ENCODE data around the gene FAM171A1. TPM values are rescaled to one million over a fixed set of nuclear protein-coding genes. Genes with fewer than 3 reads are reported as not detected.

Gene FAM171A1
- total RNA-seq, 2 experiments from 2014 or later, result 4.2 to 5.1 TPM

DNA sequence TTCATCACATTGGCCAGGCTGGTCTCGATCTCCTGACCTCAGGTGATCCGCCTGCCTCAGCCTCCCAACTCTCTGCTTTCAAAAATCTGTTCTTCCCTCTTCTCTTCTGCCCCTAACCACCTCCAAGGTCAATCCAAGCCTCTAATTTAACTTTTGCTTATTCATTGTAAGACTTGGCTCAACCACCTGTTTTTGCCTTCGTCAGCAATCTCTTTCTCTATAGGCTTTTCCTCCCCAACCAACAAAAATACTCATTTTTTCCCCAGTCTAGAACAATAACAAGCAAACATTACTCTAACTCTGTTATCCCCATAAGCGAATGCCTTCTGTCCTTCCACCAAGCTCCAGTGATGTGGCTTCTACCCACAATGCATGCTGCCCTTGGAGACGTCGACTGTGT lies 112.8 kb downstream of the FAM171A1 start:
- no peaks in the 10 kb centered on the region for H3K36me3 Mint-ChIP-seq (ENCODE audit: low read depth)
- H3K27ac Mint-ChIP-seq, result no peak overlapping the region
- H3K4me1 Mint-ChIP-seq (ENCODE audit: low read depth), result peaks cover 18% of the 10 kb centered on the region
- H3K9me3 Mint-ChIP-seq, result no peaks in the 10 kb centered on the region
- no peaks in the 10 kb centered on the region for H3K27me3 Mint-ChIP-seq
- TF ChIP-seq, protein P1, sequence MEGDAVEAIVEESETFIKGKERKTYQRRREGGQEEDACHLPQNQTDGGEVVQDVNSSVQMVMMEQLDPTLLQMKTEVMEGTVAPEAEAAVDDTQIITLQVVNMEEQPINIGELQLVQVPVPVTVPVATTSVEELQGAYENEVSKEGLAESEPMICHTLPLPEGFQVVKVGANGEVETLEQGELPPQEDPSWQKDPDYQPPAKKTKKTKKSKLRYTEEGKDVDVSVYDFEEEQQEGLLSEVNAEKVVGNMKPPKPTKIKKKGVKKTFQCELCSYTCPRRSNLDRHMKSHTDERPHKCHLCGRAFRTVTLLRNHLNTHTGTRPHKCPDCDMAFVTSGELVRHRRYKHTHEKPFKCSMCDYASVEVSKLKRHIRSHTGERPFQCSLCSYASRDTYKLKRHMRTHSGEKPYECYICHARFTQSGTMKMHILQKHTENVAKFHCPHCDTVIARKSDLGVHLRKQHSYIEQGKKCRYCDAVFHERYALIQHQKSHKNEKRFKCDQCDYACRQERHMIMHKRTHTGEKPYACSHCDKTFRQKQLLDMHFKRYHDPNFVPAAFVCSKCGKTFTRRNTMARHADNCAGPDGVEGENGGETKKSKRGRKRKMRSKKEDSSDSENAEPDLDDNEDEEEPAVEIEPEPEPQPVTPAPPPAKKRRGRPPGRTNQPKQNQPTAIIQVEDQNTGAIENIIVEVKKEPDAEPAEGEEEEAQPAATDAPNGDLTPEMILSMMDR (IDR thresholded peaks at IDR 0.05), result no peak
- DNase-seq, result no peak
- no peak overlapping the region for H3K4me3 Mint-ChIP-seq
- ATAC-seq, result no peak
- ChIA-PET POLR2A (interaction anchor here (0.6 kb wide), 1 partner anchor 101 kb away, joined by 3 read pairs; no protein-coding TSS in a partner anchor), CTCF (no interaction called here)
- intact Hi-C loops (cut with micrococcal nuclease), result no loop called here

- Mint-ChIP-seq H3K4me3 (no peak overlapping the region), H3K27me3 (no peaks in the 10 kb centered on the region), H3K27ac (no peak overlapping the region), H3K36me3 (ENCODE audit: low read depth) (no peaks in the 10 kb centered on the region), H3K4me1 (ENCODE audit: low read depth) (peaks cover 22% of the 10 kb centered on the region), H3K9me3 (no peaks in the 10 kb centered on the region)
- TF ChIP-seq, protein P1 (IDR thresholded peaks at IDR 0.05), result no peak
- intact Hi-C loops (cut with micrococcal nuclease), result no loop called here
- ATAC-seq, result no peak
- no peak for DNase-seq
- ChIA-PET POLR2A (interaction anchor here (0.6 kb wide), 1 partner anchor 103 kb away, joined by 3 read pairs; no protein-coding TSS in a partner anchor), CTCF (no interaction called here)
Measured at GRCh38 chr10:15255961-15256360, 115.1 kb downstream of the FAM171A1 start.

DNA sequence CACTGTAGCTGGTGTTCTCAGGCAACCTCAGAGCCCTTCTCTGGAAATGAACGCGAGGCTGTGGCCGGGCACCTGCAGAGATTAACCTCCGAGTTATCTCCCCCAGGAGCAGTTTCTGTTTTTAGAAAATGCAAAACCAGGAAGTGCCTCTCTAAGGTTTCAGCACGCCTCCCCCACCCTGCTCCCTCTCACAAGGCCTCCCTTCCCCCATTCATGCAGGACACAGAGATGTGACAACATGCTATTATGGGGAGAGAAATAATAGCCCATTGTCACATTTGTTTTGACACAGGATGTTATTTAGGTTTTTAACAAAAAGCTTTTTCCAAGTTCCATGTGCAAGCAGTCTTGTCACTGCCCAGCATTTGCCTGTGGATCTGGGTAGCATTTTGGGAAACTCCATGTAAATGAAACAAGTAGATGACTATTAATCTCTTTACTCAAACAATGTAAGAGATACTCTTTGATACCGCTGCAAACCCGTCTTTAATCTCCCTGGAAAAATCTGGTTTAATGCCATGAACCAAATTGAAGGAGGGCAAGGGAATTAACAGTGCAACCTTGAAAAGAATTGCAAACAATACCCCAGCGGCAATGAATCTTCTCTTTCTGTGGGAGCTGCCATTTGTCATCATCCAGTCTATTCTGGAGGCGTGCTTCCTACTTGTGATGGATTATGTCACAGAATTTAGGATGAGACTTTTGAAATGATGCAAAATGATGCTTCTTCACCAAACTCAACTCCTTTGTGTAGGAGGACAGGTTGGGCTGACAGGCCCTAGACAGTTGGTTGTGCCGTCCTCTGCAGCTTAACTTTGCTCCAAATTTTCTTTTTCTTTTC lies 116.1 kb downstream of the FAM171A1 start:
- H3K27me3 Mint-ChIP-seq, result no peaks in the 10 kb centered on the region
- intact Hi-C loops (cut with micrococcal nuclease), result no loop called here
- H3K4me3 Mint-ChIP-seq, result peak overlapping the region; percentile 83
- H3K36me3 Mint-ChIP-seq (ENCODE audit: low read depth), result no peaks in the 10 kb centered on the region
- H3K9me3 Mint-ChIP-seq, result no peaks in the 10 kb centered on the region
- POLR2A ChIA-PET, result no interaction called here
- CTCF ChIA-PET, result interaction anchor here (1.0 to 1.2 kb wide), 2 partner anchors 8 to 150 kb away, joined by 3 read pairs; no protein-coding TSS in a partner anchor
- TF ChIP-seq, protein P1 (IDR thresholded peaks at IDR 0.05), result no peak
- DNase-seq (peak; percentile 56), ATAC-seq (peak; percentile 78)
- peaks cover 24% of the 10 kb centered on the region for H3K4me1 Mint-ChIP-seq (ENCODE audit: low read depth)
- H3K27ac Mint-ChIP-seq, result peak overlapping the region; percentile 80

- Mint-ChIP-seq H3K4me3 (peak overlapping the region; percentile 83), H3K27ac (peak overlapping the region; percentile 80), H3K4me1 (ENCODE audit: low read depth) (peaks cover 24% of the 10 kb centered on the region), H3K9me3 (no peaks in the 10 kb centered on the region), H3K36me3 (ENCODE audit: low read depth) (no peaks in the 10 kb centered on the region), H3K27me3 (no peaks in the 10 kb centered on the region)
- ChIA-PET POLR2A (interaction anchor here (0.6 kb wide), 2 partner anchors 119 to 486 kb away, joined by 3 read pairs; no protein-coding TSS in a partner anchor), CTCF (interaction anchor here (1.2 kb wide), 1 partner anchor 149 kb away, joined by 3 read pairs; no protein-coding TSS in a partner anchor)
- peak; percentile 51 for ATAC-seq
- intact Hi-C loops (cut with micrococcal nuclease), result no loop called here
- TF ChIP-seq, protein P1 (IDR thresholded peaks at IDR 0.05), result no peak
- peak; percentile 9 for DNase-seq
Measured at GRCh38 chr10:15253951-15254807, 116.9 kb downstream of the FAM171A1 start.

All from activated CD8-positive, alpha-beta T cell treated with anti-CD3 and anti-CD28 coated beads for 36 hours (primary cell).